Fibroblast of lung (primary cell): ENCODE results near the gene SLC39A7.
A peak's percentile ranks its signal among the peaks of the same experiment; 100 is the strongest.

ENCODE experiments used
- EZH2 ChIP-seq: IDR thresholded peaks from 2 replicates; pipeline ENCODE4 v1.5.1; 2012; ENCODE audit warnings: low read length, control low read depth, mild to moderate bottlenecking; ENCODE audit errors: missing control alignments
- TF ChIP-seq, protein P1 (sequence below), 2 donors: IDR thresholded peaks in 1 of 2; conservative IDR thresholded peaks in 1 of 2; 1 replicate in 1 of 2; 2 replicates in 1 of 2; pipeline ENCODE4 v1.5.1; 2011 to 2012; ENCODE audit warnings: low read length in 2 of 2, control low read depth in 1 of 2, inconsistent platforms in 1 of 2, low read depth in 1 of 2, mild to moderate bottlenecking in 1 of 2

DNA sequence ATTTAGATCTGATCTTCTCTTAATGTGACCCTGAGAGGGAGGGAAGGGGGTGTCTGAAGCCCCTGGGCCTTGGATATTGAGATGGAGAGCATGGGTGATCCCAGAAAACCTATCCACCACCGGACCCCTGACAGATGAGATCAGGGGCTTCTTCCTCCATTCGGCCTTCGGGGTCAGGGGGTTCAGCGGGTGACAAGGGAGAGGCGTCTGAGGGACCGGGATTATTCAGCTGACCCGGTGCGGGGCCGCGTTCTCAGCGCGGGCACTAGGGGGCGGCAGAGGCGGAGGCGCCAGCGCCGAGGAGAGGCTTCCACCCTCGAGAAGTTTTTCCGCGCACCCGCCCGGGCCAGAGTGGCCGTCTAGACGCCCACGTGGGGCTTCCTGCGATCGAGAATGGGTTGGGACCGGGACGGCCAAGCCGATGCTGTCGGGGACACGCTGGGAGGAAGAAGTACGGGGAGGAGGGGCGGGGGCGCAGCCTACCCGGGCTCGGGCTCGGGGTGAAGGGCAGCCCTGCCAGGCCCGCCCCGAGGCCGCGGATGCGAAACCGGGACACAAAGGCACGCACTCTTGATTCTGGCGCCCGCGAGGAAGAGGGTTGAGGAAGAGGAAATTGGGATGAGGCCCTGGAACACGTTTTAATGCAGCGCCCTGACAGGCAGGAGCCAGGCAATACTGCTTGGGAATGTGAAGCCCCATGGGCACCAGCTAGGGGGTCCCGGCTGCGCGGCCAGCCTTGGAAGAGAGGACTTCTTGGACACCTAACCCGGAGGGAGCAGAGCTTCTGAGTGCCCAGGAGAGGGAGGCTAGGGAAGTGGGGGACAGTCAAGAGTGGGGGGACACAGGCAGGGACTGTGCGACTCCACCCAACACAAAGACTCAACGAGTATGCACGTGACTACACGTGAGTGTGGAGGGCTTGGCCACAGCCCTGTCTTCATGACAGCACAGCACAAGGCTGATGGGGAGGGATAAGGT, 39.0 kb upstream of the SLC39A7 start:
- TF ChIP-seq, protein P1, sequence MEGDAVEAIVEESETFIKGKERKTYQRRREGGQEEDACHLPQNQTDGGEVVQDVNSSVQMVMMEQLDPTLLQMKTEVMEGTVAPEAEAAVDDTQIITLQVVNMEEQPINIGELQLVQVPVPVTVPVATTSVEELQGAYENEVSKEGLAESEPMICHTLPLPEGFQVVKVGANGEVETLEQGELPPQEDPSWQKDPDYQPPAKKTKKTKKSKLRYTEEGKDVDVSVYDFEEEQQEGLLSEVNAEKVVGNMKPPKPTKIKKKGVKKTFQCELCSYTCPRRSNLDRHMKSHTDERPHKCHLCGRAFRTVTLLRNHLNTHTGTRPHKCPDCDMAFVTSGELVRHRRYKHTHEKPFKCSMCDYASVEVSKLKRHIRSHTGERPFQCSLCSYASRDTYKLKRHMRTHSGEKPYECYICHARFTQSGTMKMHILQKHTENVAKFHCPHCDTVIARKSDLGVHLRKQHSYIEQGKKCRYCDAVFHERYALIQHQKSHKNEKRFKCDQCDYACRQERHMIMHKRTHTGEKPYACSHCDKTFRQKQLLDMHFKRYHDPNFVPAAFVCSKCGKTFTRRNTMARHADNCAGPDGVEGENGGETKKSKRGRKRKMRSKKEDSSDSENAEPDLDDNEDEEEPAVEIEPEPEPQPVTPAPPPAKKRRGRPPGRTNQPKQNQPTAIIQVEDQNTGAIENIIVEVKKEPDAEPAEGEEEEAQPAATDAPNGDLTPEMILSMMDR (conservative IDR thresholded peaks at IDR 0.05 in 1 of 2, IDR thresholded peaks at IDR 0.05 in 1 of 2; ENCODE audit: low read depth in 1 of 2, low read length in 2 of 2): peak; percentile 83 to 89
- TF ChIP-seq EZH2: no peak
